ENCODE results near the gene SLC4A3.

Gene SLC4A3

GRCh38 chr2:219632760-219633105 is 5.3 kb downstream of the SLC4A3 start:
- DNase-seq, result no peak

- no peak for DNase-seq
Observed at GRCh38 chr2:219633276-219634065, 6.0 kb downstream of the SLC4A3 start.

- no peak for DNase-seq
Observed at GRCh38 chr2:219634171-219634940, 6.9 kb downstream of the SLC4A3 start.

GRCh38 chr2:219634951-219635751 is 7.7 kb downstream of the SLC4A3 start:
- DNase-seq, result no peak

- DNase-seq, result no peak
Observed at GRCh38 chr2:219636144-219636915, 8.9 kb downstream of the SLC4A3 start.

GRCh38 chr2:219636941-219637841 is 9.8 kb downstream of the SLC4A3 start:
- no peak for DNase-seq

- DNase-seq, result no peak
Observed at GRCh38 chr2:219637842-219638185, 10.4 kb downstream of the SLC4A3 start.

GRCh38 chr2:219638217-219638947 is 11.0 kb downstream of the SLC4A3 start:
- no peak for DNase-seq

GRCh38 chr2:219638948-219639755 is 11.7 kb downstream of the SLC4A3 start:
- peak; percentile 40 for DNase-seq

GRCh38 chr2:219641390-219642068 is 14.1 kb downstream of the SLC4A3 start:
- no peak for DNase-seq

GRCh38 chr2:219642069-219642454 is 14.6 kb downstream of the SLC4A3 start:
- DNase-seq, result no peak

- DNase-seq, result peak; percentile 91
Observed at GRCh38 chr2:219642465-219643083, 15.1 kb downstream of the SLC4A3 start.

GRCh38 chr2:219643084-219643473 is 15.6 kb downstream of the SLC4A3 start:
- DNase-seq, result no peak

- DNase-seq, result peak; percentile 26
Observed at GRCh38 chr2:219643788-219644398, 16.5 kb downstream of the SLC4A3 start.

GRCh38 chr2:219644801-219645480 is 17.5 kb downstream of the SLC4A3 start:
- DNase-seq, result peak; percentile 25

- DNase-seq, result peak; percentile 87
Observed at GRCh38 chr2:219645631-219646527, 18.4 kb downstream of the SLC4A3 start.

GRCh38 chr2:219648176-219648575 is 20.7 kb downstream of the SLC4A3 start:
- no peak for DNase-seq

Data from fibroblast of skin of back (primary cell).